B cell (primary cell): ENCODE measurements around the gene MYO5C. TPM values are rescaled to one million over a fixed set of nuclear protein-coding genes. Genes with fewer than 3 reads are reported as not detected.

Source experiments
- ATAC-seq: fragments of 200-7000 bp; cut with Tn5 transposase; one replicate; pipeline ENCODE4 v1.10.0; 2021; ENCODE audit warnings: low read depth, mild to moderate bottlenecking, moderate number of reproducible peaks, moderate library complexity
- CTCF ChIA-PET: fragments of 350-600 bp; sonication (Branson Sonifier 250); formaldehyde crosslinking; loops from one replicate; lab custom pipeline; 2021; ENCODE audit warnings: antibody characterized with exemption, inconsistent platforms; lab: Charles Lee
- POLR2A ChIA-PET: fragments of 350-600 bp; sonication (Branson Sonifier 250); formaldehyde crosslinking; loops from one replicate; lab custom pipeline; 2021; ENCODE audit warnings: antibody characterized with exemption; lab: Charles Lee
- DNase-seq: peaks from one replicate; pipeline ENCODE4 v3.0.0; 2013
- H2AFZ ChIP-seq: 2 replicates; pipeline ENCODE4 v1.6.1; 2012; ENCODE audit warnings: mild to moderate bottlenecking, low read depth, low read length; ENCODE audit not compliant: insufficient read depth, poor library complexity, severe bottlenecking
- H3K27ac ChIP-seq, 2 donors: 1 replicate in 1 of 2; 2 replicates in 1 of 2; pipeline ENCODE4 v1.5.1; 2012 to 2013; ENCODE audit warnings: low read length in 2 of 2, mild to moderate bottlenecking in 2 of 2, moderate library complexity in 1 of 2
- H3K27me3 ChIP-seq, 4 experiments: fragments of 200-600 bp in 1 of 4; sonication (generic) in 1 of 4; replicated peaks in 1 of 4; 1 replicate in 2 of 4; 2 replicates in 2 of 4; pipeline versions ENCODE4 v1.6.1 to v1.7.0; 2013 to 2016; ENCODE audit warnings: low read length in 3 of 4, mild to moderate bottlenecking in 2 of 4, mixed read lengths in 1 of 4, moderate library complexity in 1 of 4; ENCODE audit not compliant: insufficient read depth in 4 of 4, control insufficient read depth in 3 of 4; ENCODE audit errors: control extremely low read depth in 1 of 4
- H3K36me3 ChIP-seq, 2 experiments: replicated peaks in 1 of 2; 1 replicate in 1 of 2; 2 replicates in 1 of 2; pipeline versions ENCODE4 v1.6.1 to v1.7.1; 2013; ENCODE audit warnings: low read length in 1 of 2; ENCODE audit not compliant: insufficient read depth in 2 of 2, control insufficient read depth in 1 of 2; ENCODE audit errors: control extremely low read depth in 1 of 2, extremely low read depth in 1 of 2
- H3K4me1 ChIP-seq, 2 donors: fragments of 200-600 bp in 1 of 2; sonication (generic) in 1 of 2; 1 replicate in 1 of 2; 2 replicates in 1 of 2; pipeline versions ENCODE4 v1.5.1 to v1.6.1; 2013 to 2017; ENCODE audit warnings: low read length in 2 of 2; ENCODE audit not compliant: control insufficient read depth in 2 of 2, insufficient read depth in 2 of 2
- H3K4me2 ChIP-seq: replicated peaks from 2 replicates; pipeline ENCODE3; 2012; ENCODE audit warnings: mild to moderate bottlenecking, low read depth, low read length; ENCODE audit not compliant: poor library complexity, severe bottlenecking
- H3K4me3 ChIP-seq, 5 experiments: fragments of 200-600 bp in 1 of 5; sonication (generic) in 1 of 5; 1 replicate in 3 of 5; 2 replicates in 2 of 5; pipeline versions ENCODE4 v1.5.1 to v1.7.0; 2011 to 2016; ENCODE audit warnings: low read length in 4 of 5, mild to moderate bottlenecking in 4 of 5, low read depth in 2 of 5, control low read depth in 1 of 5, moderate library complexity in 1 of 5; ENCODE audit not compliant: insufficient read depth in 1 of 5; ENCODE audit errors: control extremely low read depth in 1 of 5, extremely low read depth in 1 of 5
- H3K79me2 ChIP-seq: fragments of 200-600 bp; sonication (generic); one replicate; pipeline ENCODE4 v1.6.0; 2016; ENCODE audit warnings: low read length; ENCODE audit not compliant: control insufficient read depth, insufficient read depth
- H3K9ac ChIP-seq: fragments of 200-600 bp; sonication (generic); 2 replicates; pipeline ENCODE4 v1.6.1; 2017; ENCODE audit warnings: mild to moderate bottlenecking, low read length, moderate library complexity
- H3K9me3 ChIP-seq, 3 donors: one replicate each; pipeline versions ENCODE4 v1.6.1 to v1.7.1; 2013; ENCODE audit warnings: low read length in 2 of 3; ENCODE audit not compliant: control insufficient read depth in 2 of 3, insufficient read depth in 1 of 3; ENCODE audit errors: control extremely low read depth in 1 of 3
- H4K20me1 ChIP-seq: 2 replicates; pipeline ENCODE4 v1.6.0; 2012; ENCODE audit warnings: mild to moderate bottlenecking, low read length; ENCODE audit not compliant: insufficient read depth, control insufficient read depth, poor library complexity, severe bottlenecking
- H3K27ac Mint-ChIP-seq: one replicate; pipeline ENCODE4 v1.8.0; 2021; ENCODE audit warnings: mixed read lengths
- H3K27me3 Mint-ChIP-seq: one replicate; pipeline ENCODE4 v1.8.0; 2021; ENCODE audit warnings: mixed read lengths
- H3K4me1 Mint-ChIP-seq: one replicate; pipeline ENCODE4 v1.8.0; 2021; ENCODE audit warnings: mixed read lengths
- H3K4me3 Mint-ChIP-seq: one replicate; pipeline ENCODE4 v1.8.0; 2021; ENCODE audit warnings: mixed read lengths
- H3K9me3 Mint-ChIP-seq: one replicate; pipeline ENCODE4 v1.8.0; 2022; ENCODE audit warnings: mixed read lengths; ENCODE audit not compliant: insufficient read depth
- CTCF ChIP-seq: fragments of 200-600 bp; IDR thresholded peaks from one replicate; pipeline ENCODE4 v1.8.0; 2022; ENCODE audit warnings: antibody characterized with exemption, mild to moderate bottlenecking
- EZH2 ChIP-seq: IDR thresholded peaks from 2 replicates; pipeline ENCODE4 v1.6.1; 2012; ENCODE audit warnings: borderline replicate concordance, low read depth, mild to moderate bottlenecking, moderate library complexity, low read length; ENCODE audit not compliant: insufficient read depth, poor library complexity, severe bottlenecking
- WGBS: methylation state at CpG from one replicate; pipeline ENCODE4 v1.1.5; 2013; ENCODE audit warnings: missing lambda C conversion rate; ENCODE audit not compliant: insufficient coverage; 5-methylcytosine and 5-hydroxymethylcytosine counted together
- intact Hi-C: fragments of 100-400 bp; cut with micrococcal nuclease; formaldehyde crosslinking; loops from one replicate; pipeline ENCODE4 v1.10.0; 2022
- polyA plus RNA-seq: library from polyadenylated mRNA; depleted of rRNA; stranded (reverse); fragments of >200 nt; gene quantifications from 2 replicates; pipeline ENCODE4 v1.2.3, GENCODE V29; 2012
- total RNA-seq, 2 donors: library from RNA; stranded (reverse); fragments of 120-200 nt in 1 of 2; gene quantifications; 1 replicate in 1 of 2; 2 replicates in 1 of 2; pipeline versions ENCODE4 v1.2.3 to v1.2.4, GENCODE V29; 2013 to 2022

MYO5C gene
- total and polyA plus RNA-seq, 2 donors (not counting 1 experiment from before 2014, with no cell fraction given): 0.54 to 4.5 TPM

GRCh38 chr15:52256930-52257733 lies 38.5 kb downstream of the MYO5C start:
- H3K27ac ChIP-seq: no peak overlapping the region

More at GRCh38 chr15:52256930-52257733, 38.5 kb downstream of the MYO5C start:
- H3K4me1 ChIP-seq: peaks cover 26 to 41% of the 10 kb centered on the region in 2 donors
- H3K4me2 ChIP-seq: peak overlapping the region; percentile 63
- peaks cover 51% of the 10 kb centered on the region for H3K4me1 Mint-ChIP-seq
- intact Hi-C loops: loop anchor here (1.0 to 10.0 kb wide), 7 partner anchors 30 to 478 kb away; partner anchors contain the start of gene ARPP19
- no peak overlapping the region for H3K4me3 ChIP-seq
- no peak overlapping the region for H3K27ac Mint-ChIP-seq
- H3K9me3 ChIP-seq: no peaks in the 10 kb centered on the region
- no peaks in the 10 kb centered on the region for H3K9me3 Mint-ChIP-seq
- no peaks in the 10 kb centered on the region for H3K79me2 ChIP-seq
- H3K9ac ChIP-seq: no peak overlapping the region
- H3K4me3 Mint-ChIP-seq: no peak overlapping the region
- H3K27me3 ChIP-seq: no peaks in the 10 kb centered on the region
- 93% methylated on average over 8 of the region's 10 CpGs for WGBS
- DNase-seq (no peak), ATAC-seq (no peak)
- TF ChIP-seq EZH2 (no peak), CTCF (no peak)
- no peaks in the 10 kb centered on the region for H3K27me3 Mint-ChIP-seq
- ChIA-PET CTCF (interaction anchor here (0.5 to 17.8 kb wide), 38 partner anchors 9 to 478 kb away, joined by 3 to 512 read pairs (median 4); no protein-coding TSS in a partner anchor), POLR2A (interaction anchor here (0.6 to 7.0 kb wide), 3 partner anchors 23 to 30 kb away, joined by 3 to 61 read pairs (median 4); no protein-coding TSS in a partner anchor)
- H3K36me3 ChIP-seq: no peaks in the 10 kb centered on the region
- H4K20me1 ChIP-seq: no peaks in the 10 kb centered on the region
- H2AFZ ChIP-seq: no peak overlapping the region
